K562 (cell line): ENCODE measurements around the gene BCAR1.

ENCODE experiments used
- C11orf30 ChIP-seq: fragments of 450-650 bp; IDR thresholded peaks from 2 replicates; pipeline ENCODE4 v1.6.1; 2016; ENCODE audit warnings: low read depth, mild to moderate bottlenecking
- CBX1 ChIP-seq: sonication (generic); IDR thresholded peaks from 2 replicates; pipeline ENCODE4 v1.6.1; 2016; ENCODE audit warnings: antibody characterized with exemption, low read depth, mild to moderate bottlenecking
- CHD4 ChIP-seq: fragments of 200-600 bp; sonication (generic); IDR thresholded peaks from 3 replicates; pipeline ENCODE4 v1.6.1; 2012; ENCODE audit warnings: low read depth, mild to moderate bottlenecking, mixed read lengths, low read length, inconsistent platforms; ENCODE audit not compliant: insufficient read depth, insufficient replicate concordance, poor library complexity, severe bottlenecking
- CTCF ChIP-seq, 3 experiments: IDR thresholded peaks in 2 of 3; conservative IDR thresholded peaks in 1 of 3; 2 replicates each; pipeline ENCODE4 v1.5.1; 2011 to 2012; ENCODE audit warnings: low read length in 3 of 3, mild to moderate bottlenecking in 3 of 3, control low read depth in 2 of 3, improper control_type of control experiment in 1 of 3, inconsistent platforms in 1 of 3, low read depth in 1 of 3, mixed read lengths in 1 of 3, moderate library complexity in 1 of 3; ENCODE audit not compliant: insufficient read depth in 2 of 3
- FOS ChIP-seq: IDR thresholded peaks from 3 replicates; pipeline ENCODE4 v1.6.1; 2011; ENCODE audit not compliant: insufficient read length; ENCODE audit errors: extremely low read depth
- HDGF ChIP-seq: fragments of 450-650 bp; IDR thresholded peaks from 2 replicates; pipeline ENCODE4 v1.6.1; 2016
- MTA3 ChIP-seq: fragments of 450-650 bp; formaldehyde crosslinking; IDR thresholded peaks from 2 replicates; pipeline ENCODE4 v1.6.1; 2017; ENCODE audit warnings: mild to moderate bottlenecking, borderline replicate concordance
- NFYB ChIP-seq: IDR thresholded peaks from 2 replicates; pipeline ENCODE4 v1.6.1; 2011; ENCODE audit warnings: mild to moderate bottlenecking, moderate library complexity; ENCODE audit not compliant: insufficient read length; ENCODE audit errors: extremely low read depth
- POLR2A ChIP-seq: fragments of 450-650 bp; conservative IDR thresholded peaks from 2 replicates; pipeline ENCODE4 v1.6.1; 2016
- PRMT5 ChIP-seq: sonication (generic); formaldehyde crosslinking; IDR thresholded peaks from 2 replicates; pipeline ENCODE4 v1.5.0; 2020; ENCODE audit warnings: missing genetic modification reagents
- SAP30 ChIP-seq: fragments of 200-600 bp; sonication (generic); IDR thresholded peaks from 2 replicates; pipeline ENCODE4 v1.6.1; 2012; ENCODE audit warnings: borderline replicate concordance, low read depth, mild to moderate bottlenecking, moderate library complexity, low read length, control low read depth, inconsistent platforms; ENCODE audit not compliant: insufficient read depth, poor library complexity, severe bottlenecking
- TGIF2 ChIP-seq: sonication (generic); formaldehyde crosslinking; IDR thresholded peaks from 2 replicates; pipeline ENCODE4 v1.8.1; 2022; ENCODE audit warnings: mild to moderate bottlenecking, missing genetic modification reagents, moderate library complexity
- ZHX1 ChIP-seq: fragments of 150-350 bp; conservative IDR thresholded peaks from 2 replicates; pipeline ENCODE4 v1.6.1; 2014; ENCODE audit warnings: low read length
- ZNF143 ChIP-seq: sonication (generic); formaldehyde crosslinking; IDR thresholded peaks from 2 replicates; pipeline ENCODE4 v1.9.0; 2022; ENCODE audit warnings: mild to moderate bottlenecking, missing genetic modification reagents

DNA sequence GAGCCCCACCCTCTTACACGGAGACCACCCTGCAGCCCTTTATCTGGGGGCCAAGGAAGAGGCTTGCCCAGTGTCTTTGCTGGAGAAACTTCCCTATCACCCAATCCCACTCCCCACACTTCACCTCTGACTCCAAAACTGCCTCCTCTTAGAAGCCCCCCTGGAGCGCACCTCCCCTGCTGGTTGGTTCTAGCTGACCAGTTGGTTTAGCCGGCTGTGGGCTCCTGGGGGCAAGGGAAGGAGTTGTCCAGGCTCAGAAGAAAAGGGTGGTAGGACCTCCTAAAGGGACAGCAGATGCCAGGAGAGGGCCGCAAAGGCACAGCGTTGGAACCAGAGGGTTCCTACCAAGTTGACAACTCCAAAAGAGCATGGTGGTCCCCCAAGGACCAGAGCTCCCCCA lies 2.0 kb downstream of the BCAR1 start:
- TF ChIP-seq ZHX1 (no peak), NFYB (no peak), CTCF (IDR thresholded peaks at IDR 0.05 in 2 of 3, conservative IDR thresholded peaks at IDR 0.05 in 1 of 3; ENCODE audit: insufficient read depth in 2 of 3, low read depth in 1 of 3, low read length in 3 of 3) (no peak), CHD4 (no peak), FOS (no peak), SAP30 (no peak), PRMT5 (no peak), CBX1 (no peak), MTA3 (no peak), C11orf30 (no peak), POLR2A (no peak), HDGF (no peak), TGIF2 (no peak), ZNF143 (CRISPR knock-in tag) (no peak)
